MM.1S (cell line): ENCODE results near the gene WDR90.

Experiments
- DNase-seq: peaks from one replicate; pipeline ENCODE4 v3.0.0-alpha.2; 2015
- H2AFZ ChIP-seq: fragments of 300-600 bp; sonication (generic); 2 replicates; pipeline ENCODE4 v1.6.0; 2016; ENCODE audit warnings: antibody characterized with exemption, low read length
- H3F3A ChIP-seq: fragments of 300-600 bp; sonication (generic); 2 replicates; pipeline ENCODE4 v1.6.1; 2016; ENCODE audit warnings: mild to moderate bottlenecking, antibody characterized with exemption, low read length, moderate library complexity, mixed read lengths; ENCODE audit not compliant: insufficient read depth
- H3K27ac ChIP-seq: fragments of 300-600 bp; sonication (generic); 2 replicates; pipeline ENCODE4 v1.5.1; 2016; ENCODE audit warnings: mild to moderate bottlenecking, low read length
- H3K27me3 ChIP-seq: fragments of 300-600 bp; sonication (generic); replicated peaks from 2 replicates; pipeline ENCODE4 v1.6.0; 2016; ENCODE audit warnings: low read length; ENCODE audit not compliant: insufficient read depth
- H3K36me3 ChIP-seq: fragments of 300-600 bp; sonication (generic); replicated peaks from 2 replicates; pipeline ENCODE4 v1.6.1; 2016; ENCODE audit warnings: mild to moderate bottlenecking, low read length, mixed read lengths; ENCODE audit not compliant: insufficient read depth
- H3K4me1 ChIP-seq: fragments of 300-600 bp; sonication (generic); 2 replicates; pipeline ENCODE4 v1.6.1; 2016; ENCODE audit warnings: low read length, mixed read lengths
- H3K4me2 ChIP-seq: fragments of 300-600 bp; sonication (generic); 2 replicates; pipeline ENCODE4 v1.6.0; 2016; ENCODE audit warnings: low read depth, low read length
- H3K4me3 ChIP-seq: fragments of 300-600 bp; sonication (generic); 2 replicates; pipeline ENCODE4 v1.5.1; 2016; ENCODE audit warnings: low read length, mixed read lengths
- H3K79me2 ChIP-seq: fragments of 300-600 bp; sonication (generic); 2 replicates; pipeline ENCODE4 v1.6.1; 2016; ENCODE audit warnings: mixed run types, low read length, mixed read lengths
- H3K9ac ChIP-seq: fragments of 300-600 bp; sonication (generic); 2 replicates; pipeline ENCODE4 v1.6.1; 2016; ENCODE audit warnings: low read length, mixed read lengths
- H3K9me2 ChIP-seq: fragments of 300-600 bp; sonication (generic); replicated peaks from 2 replicates; pipeline ENCODE4 v1.6.1; 2016; ENCODE audit warnings: mild to moderate bottlenecking, low read length, mixed read lengths; ENCODE audit not compliant: insufficient read depth
- H3K9me3 ChIP-seq: fragments of 300-600 bp; sonication (generic); replicated peaks from 2 replicates; pipeline ENCODE4 v1.6.1; 2016; ENCODE audit warnings: mild to moderate bottlenecking, low read length, mixed read lengths; ENCODE audit not compliant: insufficient read depth
- H4K20me1 ChIP-seq: fragments of 300-600 bp; sonication (generic); 2 replicates; pipeline ENCODE4 v1.6.1; 2016; ENCODE audit warnings: mild to moderate bottlenecking, low read length, moderate library complexity, mixed read lengths; ENCODE audit not compliant: insufficient read depth
- CTCF ChIP-seq: fragments of 300-600 bp; sonication (generic); IDR thresholded peaks from 2 replicates; pipeline ENCODE4 v1.5.1; 2016; ENCODE audit warnings: antibody characterized with exemption, low read length, mixed read lengths
- EZH2 ChIP-seq: fragments of 300-600 bp; sonication (generic); optimal IDR thresholded peaks from 2 replicates; pipeline ENCODE3; 2017; ENCODE audit warnings: low read depth, mild to moderate bottlenecking, antibody characterized with exemption, low read length, mixed read lengths
- EZH2phosphoT487 ChIP-seq: fragments of 300-600 bp; sonication (generic); IDR thresholded peaks from 2 replicates; pipeline ENCODE4 v1.6.1; 2018; ENCODE audit warnings: antibody characterized with exemption, low read length

WDR90 gene

DNA sequence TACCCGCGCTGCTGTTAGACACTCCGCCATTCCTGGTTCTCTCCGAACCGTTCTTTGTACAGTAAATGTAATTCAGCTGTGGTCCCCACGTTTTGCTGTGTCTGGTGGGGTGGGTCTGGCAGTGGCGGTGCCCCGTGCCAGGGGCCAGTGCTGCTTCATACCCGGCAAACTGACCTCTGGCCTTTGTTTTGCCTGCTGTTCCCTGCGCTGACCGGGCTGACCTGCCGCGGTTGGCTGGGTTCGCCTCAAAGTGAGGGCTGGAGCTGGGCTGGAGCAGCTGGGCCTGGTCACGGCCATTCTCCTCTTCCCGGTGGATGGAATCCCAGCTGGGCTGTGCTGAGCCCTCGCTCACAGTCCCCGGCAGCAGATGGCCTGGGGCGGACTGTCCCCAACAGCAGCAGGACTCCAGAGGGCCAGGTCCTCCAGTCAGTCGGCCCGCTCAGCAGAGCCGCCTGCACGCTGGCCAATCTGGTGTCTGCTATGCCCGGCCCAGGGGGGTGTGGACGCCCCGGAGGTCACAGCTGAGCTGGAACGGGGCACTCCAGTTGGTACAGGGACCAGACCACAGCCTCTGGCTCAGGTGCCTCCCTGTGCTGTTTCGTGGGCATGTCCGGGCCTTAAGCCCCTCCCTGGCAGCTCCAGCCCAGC lies 19.9 kb upstream of the WDR90 start:
- H3K4me3 ChIP-seq = no peak overlapping the region
- no peak for DNase-seq
- no peak overlapping the region for H3K27ac ChIP-seq
- no peak overlapping the region for H3K9ac ChIP-seq
- no peak overlapping the region for H2AFZ ChIP-seq
- no peaks in the 10 kb centered on the region for H3K9me3 ChIP-seq
- no peaks in the 10 kb centered on the region for H3K79me2 ChIP-seq
- H3K4me2 ChIP-seq = no peak overlapping the region
- no peaks in the 10 kb centered on the region for H3K27me3 ChIP-seq
- H3K4me1 ChIP-seq = no peaks in the 10 kb centered on the region
- no peaks in the 10 kb centered on the region for H3K9me2 ChIP-seq
- no peaks in the 10 kb centered on the region for H3F3A ChIP-seq
- no peaks in the 10 kb centered on the region for H3K36me3 ChIP-seq
- no peaks in the 10 kb centered on the region for H4K20me1 ChIP-seq
- TF ChIP-seq EZH2phosphoT487 (no peak), EZH2 (no peak), CTCF (no peak)

DNA sequence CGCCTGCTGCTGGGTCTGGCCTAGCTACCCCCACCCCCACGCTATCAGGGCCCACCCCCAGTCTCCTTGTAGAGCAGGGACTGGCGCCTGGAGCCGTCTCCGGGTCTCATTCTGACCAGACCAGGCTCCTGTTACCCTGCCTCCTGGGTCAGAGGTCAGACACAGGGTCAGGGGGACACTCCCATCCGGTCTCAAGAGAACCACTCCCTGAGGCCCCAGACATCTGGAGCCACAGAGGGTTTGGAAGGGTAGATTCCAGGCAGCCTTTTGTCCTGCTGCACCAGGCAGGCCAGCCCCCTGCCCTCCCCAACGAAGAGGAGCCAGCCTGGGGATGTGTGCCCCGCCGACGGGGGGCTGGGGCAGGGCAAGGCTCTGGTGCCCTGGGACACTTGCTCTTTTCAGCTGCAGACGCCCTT lies 19.3 kb upstream of the WDR90 start:
- no peak overlapping the region for H2AFZ ChIP-seq
- H3K9me2 ChIP-seq = no peaks in the 10 kb centered on the region
- TF ChIP-seq CTCF (no peak), EZH2 (no peak), EZH2phosphoT487 (no peak)
- peaks cover 3% of the 10 kb centered on the region for H3K79me2 ChIP-seq
- no peaks in the 10 kb centered on the region for H3F3A ChIP-seq
- H4K20me1 ChIP-seq = no peaks in the 10 kb centered on the region
- no peak overlapping the region for H3K4me3 ChIP-seq
- H3K27ac ChIP-seq = no peak overlapping the region
- H3K36me3 ChIP-seq = no peaks in the 10 kb centered on the region
- DNase-seq = no peak
- no peak overlapping the region for H3K9ac ChIP-seq
- H3K4me1 ChIP-seq = no peaks in the 10 kb centered on the region
- no peak overlapping the region for H3K4me2 ChIP-seq
- H3K9me3 ChIP-seq = no peaks in the 10 kb centered on the region
- H3K27me3 ChIP-seq = no peaks in the 10 kb centered on the region

DNA sequence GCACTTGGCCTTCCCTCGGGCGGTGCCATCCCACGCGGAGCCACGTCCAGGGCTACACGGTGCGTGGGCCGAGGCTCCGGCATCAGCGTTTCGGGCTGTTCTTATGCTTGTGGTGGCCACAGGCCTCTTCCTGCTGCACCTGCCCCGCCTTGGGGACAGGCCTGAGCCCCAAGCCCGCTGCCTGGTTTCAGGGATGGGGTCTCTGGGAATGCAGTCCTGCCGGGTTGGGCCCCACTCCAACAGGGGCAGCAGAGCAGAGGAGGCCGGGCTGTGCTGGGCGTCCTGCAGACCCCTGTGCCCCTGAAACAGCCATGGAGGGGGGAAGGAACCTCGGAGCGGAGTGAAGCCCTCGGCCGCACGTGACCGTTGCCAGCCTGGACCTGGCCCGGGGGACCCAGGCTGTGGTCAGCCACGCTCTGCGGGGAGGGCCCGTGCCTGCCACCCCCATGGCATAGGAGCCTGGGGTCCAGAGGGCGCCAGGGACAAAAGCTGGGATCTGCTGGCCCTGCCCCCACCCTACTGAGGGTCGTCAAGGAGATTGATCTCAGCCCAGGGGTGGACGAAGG lies 18.8 kb upstream of the WDR90 start:
- TF ChIP-seq EZH2phosphoT487 = no peak
- no peak for TF ChIP-seq EZH2
- TF ChIP-seq CTCF = no peak
- Histone ChIP-seq H2AFZ (no peak overlapping the region), H3K36me3 (no peaks in the 10 kb centered on the region), H4K20me1 (no peaks in the 10 kb centered on the region), H3K4me2 (no peak overlapping the region), H3K9me2 (no peaks in the 10 kb centered on the region), H3K4me3 (no peak overlapping the region), H3K9ac (no peak overlapping the region), H3K79me2 (peaks cover 8% of the 10 kb centered on the region), H3K9me3 (no peaks in the 10 kb centered on the region), H3K27me3 (no peaks in the 10 kb centered on the region), H3K27ac (no peak overlapping the region), H3K4me1 (0 out of 2 replicates have a peak, but pooled peaks cover 3% of the 10 kb centered on the region), H3F3A (no peaks in the 10 kb centered on the region)
- no peak for DNase-seq
